Smooth muscle cell (in vitro differentiated cells): ENCODE data around the gene BRSK2. TPM values are rescaled to one million over a fixed set of nuclear protein-coding genes. Genes with fewer than 3 reads are reported as not detected.

Experiments used
- DNase-seq: peaks from one replicate; lab custom pipeline; 2025; ENCODE audit not compliant: unreplicated experiment; lab: John Stamatoyannopoulos, UW
- H2AFZ ChIP-seq: fragments of 200-600 bp; sonication (generic); 2 replicates; pipeline ENCODE4 v1.6.0; 2016; ENCODE audit warnings: antibody characterized with exemption, low read depth, mild to moderate bottlenecking
- H3F3A ChIP-seq: fragments of 200-600 bp; sonication (generic); 2 replicates; pipeline ENCODE4 v1.6.0; 2017; ENCODE audit warnings: antibody characterized with exemption, low read depth
- H3K27ac ChIP-seq: fragments of 200-600 bp; sonication (generic); 2 replicates; pipeline ENCODE4 v1.5.1; 2016; ENCODE audit warnings: low read depth, mild to moderate bottlenecking
- H3K27me3 ChIP-seq: fragments of 200-600 bp; sonication (generic); 2 replicates; pipeline ENCODE4 v1.6.1; 2016; ENCODE audit warnings: low read depth, mild to moderate bottlenecking
- H3K36me3 ChIP-seq: fragments of 200-600 bp; sonication (generic); 2 replicates; pipeline ENCODE4 v1.5.1; 2016; ENCODE audit warnings: low read depth
- H3K4me1 ChIP-seq: fragments of 200-600 bp; sonication (generic); 2 replicates; pipeline ENCODE4 v1.5.1; 2016; ENCODE audit warnings: low read depth
- H3K4me2 ChIP-seq: fragments of 200-600 bp; sonication (generic); 2 replicates; pipeline ENCODE4 v1.6.0; 2016; ENCODE audit warnings: mild to moderate bottlenecking
- H3K4me3 ChIP-seq: fragments of 200-600 bp; sonication (generic); 2 replicates; pipeline ENCODE4 v1.5.1; 2016; ENCODE audit warnings: mild to moderate bottlenecking
- H3K79me2 ChIP-seq: fragments of 200-600 bp; sonication (generic); 2 replicates; pipeline ENCODE4 v1.6.0; 2016; ENCODE audit warnings: low read depth, mild to moderate bottlenecking
- H3K9ac ChIP-seq: fragments of 200-600 bp; sonication (generic); 2 replicates; pipeline ENCODE4 v1.6.0; 2016; ENCODE audit warnings: low read depth
- H3K9me3 ChIP-seq: fragments of 200-600 bp; sonication (generic); replicated peaks from 2 replicates; pipeline ENCODE4 v1.5.1; 2016; ENCODE audit warnings: low read depth
- H4K20me1 ChIP-seq: fragments of 200-600 bp; sonication (generic); 2 replicates; pipeline ENCODE4 v1.6.0; 2016; ENCODE audit warnings: low read depth
- WGBS: methylation state at CpG from one replicate; pipeline ENCODE4 v1.1.7; 2016; ENCODE audit warnings: low lambda C conversion rate; 5-methylcytosine and 5-hydroxymethylcytosine counted together
- polyA plus RNA-seq: library from polyadenylated mRNA; unstranded; fragments of >200 nt; fragmentation: Nextera tagmentation; extraction: Ambion mirVana; gene quantifications from 2 replicates; pipeline ENCODE4 v1.2.1, GENCODE V29; 2016
- total RNA-seq: library from RNA; depleted of rRNA; stranded (reverse); fragments of >200 nt; gene quantifications from 2 replicates; pipeline ENCODE4 v1.2.3, GENCODE V29; 2014
- TF ChIP-seq, protein P1 (sequence below): fragments of 200-600 bp; sonication (generic); IDR thresholded peaks from 2 replicates; pipeline ENCODE4 v1.5.1; 2017; ENCODE audit warnings: borderline replicate concordance, mild to moderate bottlenecking, antibody characterized with exemption; ENCODE audit not compliant: insufficient read depth, poor library complexity, severe bottlenecking

The BRSK2 gene
- total and polyA plus RNA-seq, 2 experiments from 2014 or later, result 1.5 to 5.2 TPM

DNA sequence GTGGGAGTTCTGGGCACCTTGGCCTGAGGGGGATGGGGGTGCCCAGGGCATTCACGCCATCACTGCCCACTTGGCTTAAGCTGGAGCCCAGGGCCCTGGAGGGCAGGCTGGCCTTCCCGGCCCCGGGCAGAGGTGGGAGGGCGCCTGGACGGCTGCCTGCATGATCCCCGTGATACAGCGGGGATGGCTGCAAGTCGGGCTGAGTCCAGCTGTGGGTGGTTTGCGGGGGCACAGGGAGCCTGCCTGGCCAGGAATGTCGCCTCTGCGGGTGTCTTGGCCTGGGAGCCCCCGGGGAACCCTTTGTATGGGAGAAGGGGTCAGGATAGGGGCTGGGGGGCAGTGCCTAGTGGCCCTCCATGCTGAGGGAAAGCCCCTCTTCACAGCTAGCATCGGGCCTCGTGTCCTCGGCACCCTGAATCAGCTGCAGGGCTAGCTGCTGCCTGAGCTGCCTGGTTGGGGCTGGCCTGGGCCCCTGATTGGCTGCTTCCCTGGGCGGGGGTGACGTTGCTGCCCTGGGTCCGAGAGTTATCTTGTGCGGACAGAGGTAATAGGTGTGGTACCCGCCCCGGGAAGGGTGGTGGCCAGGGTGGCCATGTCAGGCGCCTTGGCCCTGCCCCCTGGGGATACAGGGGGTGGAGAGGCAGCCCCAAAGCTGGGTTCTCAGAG is 8.3 kb downstream of the BRSK2 start:
- no peak for DNase-seq
- Histone ChIP-seq H3K9ac (no peak overlapping the region), H2AFZ (no peak overlapping the region), H3F3A (no peaks in the 10 kb centered on the region), H3K27ac (no peak overlapping the region), H3K4me3 (no peak overlapping the region), H3K9me3 (no peaks in the 10 kb centered on the region), H3K79me2 (no peaks in the 10 kb centered on the region), H3K4me2 (no peak overlapping the region), H4K20me1 (peaks cover 24% of the 10 kb centered on the region), H3K4me1 (no peaks in the 10 kb centered on the region), H3K36me3 (no peaks in the 10 kb centered on the region), H3K27me3 (peaks cover under 1% of the 10 kb centered on the region)
- TF ChIP-seq, protein P1, sequence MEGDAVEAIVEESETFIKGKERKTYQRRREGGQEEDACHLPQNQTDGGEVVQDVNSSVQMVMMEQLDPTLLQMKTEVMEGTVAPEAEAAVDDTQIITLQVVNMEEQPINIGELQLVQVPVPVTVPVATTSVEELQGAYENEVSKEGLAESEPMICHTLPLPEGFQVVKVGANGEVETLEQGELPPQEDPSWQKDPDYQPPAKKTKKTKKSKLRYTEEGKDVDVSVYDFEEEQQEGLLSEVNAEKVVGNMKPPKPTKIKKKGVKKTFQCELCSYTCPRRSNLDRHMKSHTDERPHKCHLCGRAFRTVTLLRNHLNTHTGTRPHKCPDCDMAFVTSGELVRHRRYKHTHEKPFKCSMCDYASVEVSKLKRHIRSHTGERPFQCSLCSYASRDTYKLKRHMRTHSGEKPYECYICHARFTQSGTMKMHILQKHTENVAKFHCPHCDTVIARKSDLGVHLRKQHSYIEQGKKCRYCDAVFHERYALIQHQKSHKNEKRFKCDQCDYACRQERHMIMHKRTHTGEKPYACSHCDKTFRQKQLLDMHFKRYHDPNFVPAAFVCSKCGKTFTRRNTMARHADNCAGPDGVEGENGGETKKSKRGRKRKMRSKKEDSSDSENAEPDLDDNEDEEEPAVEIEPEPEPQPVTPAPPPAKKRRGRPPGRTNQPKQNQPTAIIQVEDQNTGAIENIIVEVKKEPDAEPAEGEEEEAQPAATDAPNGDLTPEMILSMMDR, result no peak
- WGBS, result 83% methylated on average over 22 of the region's 22 CpGs

DNA sequence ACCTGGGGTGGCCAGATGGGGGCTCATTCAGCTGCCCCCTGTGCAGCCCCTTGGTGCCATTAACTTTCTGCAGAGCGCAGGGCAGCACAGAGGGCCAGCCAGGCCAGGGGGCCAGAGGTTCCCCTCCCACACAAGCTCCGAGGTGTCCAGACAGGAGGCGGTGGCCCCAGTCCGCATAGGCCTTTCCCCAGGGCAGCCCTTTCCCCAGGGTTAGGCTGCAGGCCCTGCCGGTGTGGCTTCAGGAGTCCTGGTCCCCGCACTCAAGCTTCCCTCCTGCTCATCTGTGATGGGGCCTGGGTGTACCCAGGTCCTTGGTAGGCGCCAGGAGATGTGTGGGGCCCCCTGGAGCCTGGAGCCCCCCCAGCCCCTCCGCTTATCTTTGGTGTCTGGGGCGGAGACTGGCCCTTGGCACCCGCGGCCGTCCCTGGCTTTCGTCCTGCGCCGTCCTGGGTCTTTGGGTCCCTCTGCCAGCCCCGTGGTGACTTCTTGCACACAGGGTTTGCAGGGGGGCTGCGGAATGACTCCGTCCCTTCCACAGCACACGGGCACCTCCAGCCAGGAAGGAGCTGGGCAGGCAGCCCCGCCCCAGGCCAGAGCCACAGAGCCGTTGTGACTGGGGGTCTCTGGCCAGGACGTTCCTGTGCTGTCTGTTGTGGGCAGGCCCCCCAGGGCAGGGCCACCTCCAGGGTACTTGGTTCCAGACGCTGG is 8.9 kb downstream of the BRSK2 start:
- Histone ChIP-seq H3K4me3 (no peak overlapping the region), H3K36me3 (no peaks in the 10 kb centered on the region), H3K9me3 (no peaks in the 10 kb centered on the region), H3K9ac (no peak overlapping the region), H3K27me3 (no peaks in the 10 kb centered on the region), H3K27ac (no peak overlapping the region), H3K4me1 (no peaks in the 10 kb centered on the region), H4K20me1 (peaks cover 26% of the 10 kb centered on the region), H2AFZ (no peak overlapping the region), H3K79me2 (no peaks in the 10 kb centered on the region), H3K4me2 (no peak overlapping the region), H3F3A (no peaks in the 10 kb centered on the region)
- TF ChIP-seq, protein P1, result no peak
- 92% methylated on average over 15 of the region's 23 CpGs for WGBS
- no peak for DNase-seq

DNA sequence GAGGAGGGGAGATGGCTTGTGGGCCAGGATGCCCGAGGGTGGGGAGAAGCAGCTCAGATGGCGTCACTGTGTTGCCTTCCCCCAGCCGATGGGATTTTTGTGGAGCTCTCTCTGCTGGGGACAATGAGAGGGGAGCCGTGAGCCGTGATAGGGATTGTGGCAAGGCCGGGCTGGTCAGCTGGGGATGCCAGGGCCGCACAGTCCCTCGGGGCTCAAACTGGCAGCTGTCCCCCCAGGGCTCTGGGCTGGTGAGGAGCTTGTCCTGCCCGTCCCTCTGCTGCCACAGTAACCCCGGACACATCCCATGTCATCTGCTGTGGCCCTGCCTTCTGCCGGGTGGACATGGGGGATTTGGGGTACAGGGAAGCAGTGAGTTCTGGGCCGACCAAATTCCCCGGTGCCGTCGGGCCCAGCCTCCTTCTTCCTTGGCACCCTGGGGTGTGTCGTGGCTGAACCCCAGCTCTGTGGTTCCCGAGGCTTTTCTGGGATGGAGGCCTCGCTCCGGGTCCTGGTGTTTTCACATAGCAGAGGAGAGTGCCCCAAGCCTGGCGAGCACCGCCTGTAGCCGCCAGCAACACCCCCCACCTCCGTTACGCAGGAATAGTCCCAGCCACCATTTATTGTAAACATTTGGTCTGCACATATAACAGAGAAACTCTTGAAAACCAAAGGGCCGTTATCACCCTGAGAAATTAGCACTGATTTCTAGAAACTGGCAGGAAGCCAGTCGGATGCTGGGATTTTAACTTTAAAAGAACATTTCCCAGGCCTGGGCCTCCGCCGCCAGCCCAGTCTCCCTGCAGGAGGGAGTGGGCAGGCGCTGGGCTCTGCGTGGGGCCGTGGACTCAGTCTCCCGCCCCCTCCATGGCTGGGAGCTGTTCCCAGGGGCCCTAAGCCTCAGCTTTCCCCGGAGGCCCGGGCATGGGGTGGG is 9.9 kb downstream of the BRSK2 start:
- TF ChIP-seq, protein P1, result no peak
- DNase-seq, result no peak
- H3K9me3 ChIP-seq, result no peaks in the 10 kb centered on the region
- H3K9ac ChIP-seq, result no peak overlapping the region
- 66% methylated on average over 33 of the region's 34 CpGs for WGBS
- H3K36me3 ChIP-seq, result no peaks in the 10 kb centered on the region
- no peaks in the 10 kb centered on the region for H3K79me2 ChIP-seq
- H4K20me1 ChIP-seq, result peaks cover 29% of the 10 kb centered on the region
- H3K4me3 ChIP-seq, result no peak overlapping the region
- H3F3A ChIP-seq, result no peaks in the 10 kb centered on the region
- no peaks in the 10 kb centered on the region for H3K27me3 ChIP-seq
- H3K27ac ChIP-seq, result no peak overlapping the region
- no peak overlapping the region for H2AFZ ChIP-seq
- no peaks in the 10 kb centered on the region for H3K4me1 ChIP-seq
- H3K4me2 ChIP-seq, result no peak overlapping the region
